H9 (cell line): ENCODE results near the gene RTP2. TPM values are rescaled to one million over a fixed set of nuclear protein-coding genes. Genes with fewer than 3 reads are reported as not detected.

Experiments
- DNase-seq: peaks from one replicate; pipeline ENCODE4 v3.0.0-alpha.2; 2017
- H2AFZ ChIP-seq: one replicate; pipeline ENCODE4 v1.6.1; 2013; ENCODE audit warnings: mild to moderate bottlenecking, low read length, control low read depth, moderate library complexity
- H2AK5ac ChIP-seq: 2 replicates; pipeline ENCODE4 v1.6.1; 2013; ENCODE audit warnings: low read length, control low read depth, mixed read lengths; ENCODE audit not compliant: insufficient read length
- H2BK120ac ChIP-seq: one replicate; pipeline ENCODE4 v1.6.1; 2013; ENCODE audit warnings: low read depth, mild to moderate bottlenecking, low read length, control low read depth, inconsistent platforms; ENCODE audit not compliant: poor library complexity, severe bottlenecking
- H2BK12ac ChIP-seq: 2 replicates; pipeline ENCODE4 v1.6.1; 2013; ENCODE audit warnings: low read length, control low read depth, mixed read lengths, low read depth; ENCODE audit not compliant: insufficient read length
- H2BK15ac ChIP-seq: 2 replicates; pipeline ENCODE4 v1.6.1; 2013; ENCODE audit warnings: low read depth, low read length, control low read depth
- H2BK20ac ChIP-seq: one replicate; pipeline ENCODE4 v1.6.1; 2013; ENCODE audit warnings: low read depth, mild to moderate bottlenecking, low read length, control low read depth, inconsistent platforms; ENCODE audit not compliant: poor library complexity, severe bottlenecking
- H2BK5ac ChIP-seq: 2 replicates; pipeline ENCODE4 v1.6.1; 2013; ENCODE audit warnings: low read length, control low read depth, mixed read lengths; ENCODE audit not compliant: insufficient read length
- H3K14ac ChIP-seq: 2 replicates; pipeline ENCODE4 v1.6.1; 2013; ENCODE audit warnings: low read length, control low read depth; ENCODE audit not compliant: insufficient read depth
- H3K18ac ChIP-seq: 2 replicates; pipeline ENCODE4 v1.6.1; 2013; ENCODE audit warnings: low read depth, mild to moderate bottlenecking, mixed read lengths, low read length, control low read depth; ENCODE audit not compliant: insufficient read length
- H3K23ac ChIP-seq: 2 replicates; pipeline ENCODE4 v1.6.1; 2013; ENCODE audit warnings: low read length, control low read depth, mixed read lengths, low read depth; ENCODE audit not compliant: insufficient read length
- H3K23me2 ChIP-seq: 2 replicates; pipeline ENCODE4 v1.6.1; 2013; ENCODE audit warnings: low read depth, mild to moderate bottlenecking, mixed read lengths, low read length, control low read depth; ENCODE audit not compliant: insufficient read length, poor library complexity, severe bottlenecking
- H3K27ac ChIP-seq: 2 replicates; pipeline ENCODE4 v1.5.1; 2013; ENCODE audit warnings: low read length, control low read depth, mixed read lengths, low read depth; ENCODE audit not compliant: insufficient read length
- H3K27me3 ChIP-seq: 2 replicates; pipeline ENCODE4 v1.6.1; 2013; ENCODE audit warnings: low read length, control low read depth, inconsistent platforms; ENCODE audit not compliant: insufficient read depth
- H3K4ac ChIP-seq: 2 replicates; pipeline ENCODE4 v1.6.1; 2013; ENCODE audit warnings: low read depth, mild to moderate bottlenecking, control low read depth, inconsistent platforms, low read length, moderate library complexity
- H3K4me1 ChIP-seq: 2 replicates; pipeline ENCODE4 v1.6.1; 2013; ENCODE audit warnings: low read length, control low read depth, inconsistent platforms; ENCODE audit not compliant: insufficient read depth
- H3K4me2 ChIP-seq: 2 replicates; pipeline ENCODE4 v1.6.1; 2013; ENCODE audit warnings: low read length, control low read depth, mixed read lengths; ENCODE audit not compliant: insufficient read length, insufficient read depth
- H3K56ac ChIP-seq: 2 replicates; pipeline ENCODE4 v1.6.1; 2013; ENCODE audit warnings: low read depth, mild to moderate bottlenecking, mixed read lengths, low read length, control low read depth; ENCODE audit not compliant: insufficient read length
- H3K79me1 ChIP-seq: 2 replicates; pipeline ENCODE4 v1.6.1; 2013; ENCODE audit warnings: low read depth, mild to moderate bottlenecking, moderate library complexity, low read length, control low read depth, inconsistent platforms; ENCODE audit not compliant: insufficient read depth, poor library complexity, severe bottlenecking
- H3K79me2 ChIP-seq: 2 replicates; pipeline ENCODE4 v1.6.1; 2013; ENCODE audit warnings: low read length, control low read depth, inconsistent platforms; ENCODE audit not compliant: insufficient read depth
- H3K9ac ChIP-seq: 2 replicates; pipeline ENCODE4 v1.6.1; 2013; ENCODE audit warnings: low read length, control low read depth, mixed read lengths; ENCODE audit not compliant: insufficient read length; ENCODE audit errors: extremely low read depth
- H3K9me3 ChIP-seq: one replicate; pipeline ENCODE4 v1.6.1; 2013; ENCODE audit warnings: low read depth, low read length, inconsistent platforms; ENCODE audit not compliant: control insufficient read depth
- H3T11ph ChIP-seq: one replicate; pipeline ENCODE4 v1.6.1; 2013; ENCODE audit warnings: mild to moderate bottlenecking, low read length, control low read depth, inconsistent platforms
- H4K20me1 ChIP-seq: one replicate; pipeline ENCODE4 v1.6.1; 2013; ENCODE audit not compliant: control insufficient read depth, insufficient read length, insufficient read depth
- H4K5ac ChIP-seq: 2 replicates; pipeline ENCODE4 v1.6.1; 2013; ENCODE audit warnings: low read depth, mild to moderate bottlenecking, mixed read lengths, low read length, control low read depth; ENCODE audit not compliant: insufficient read length
- H4K8ac ChIP-seq: replicated peaks from 2 replicates; pipeline ENCODE4 v1.6.1; 2013; ENCODE audit warnings: low read length, control low read depth, mixed read lengths, low read depth; ENCODE audit not compliant: insufficient read length
- H4K91ac ChIP-seq: 2 replicates; pipeline ENCODE4 v1.6.1; 2013; ENCODE audit warnings: low read depth, mild to moderate bottlenecking, moderate library complexity, mixed read lengths, low read length, control low read depth; ENCODE audit not compliant: insufficient read length
- H3K27ac Mint-ChIP-seq, 3 experiments: 2 replicates in 2 of 3; 3 replicates in 1 of 3; pipeline ENCODE4 v1.8.0; 2020 to 2021; ENCODE audit warnings: mixed read lengths in 3 of 3, mild to moderate bottlenecking in 1 of 3, moderate library complexity in 1 of 3
- H3K27me3 Mint-ChIP-seq: 2 replicates; pipeline ENCODE4 v1.8.0; 2021; ENCODE audit warnings: low read depth, mild to moderate bottlenecking, moderate library complexity, mixed read lengths
- H3K36me3 Mint-ChIP-seq, 3 experiments: 2 replicates in 2 of 3; 3 replicates in 1 of 3; pipeline ENCODE4 v1.8.0; 2020 to 2021; ENCODE audit warnings: low read depth in 3 of 3, mixed read lengths in 3 of 3; ENCODE audit not compliant: insufficient read depth in 1 of 3
- H3K4me1 Mint-ChIP-seq, 2 experiments: 2 replicates each; pipeline ENCODE4 v1.8.0; 2020; ENCODE audit warnings: mixed read lengths in 2 of 2
- H3K4me3 Mint-ChIP-seq, 2 experiments: 2 replicates in 1 of 2; 3 replicates in 1 of 2; pipeline ENCODE4 v1.8.0; 2020 to 2021; ENCODE audit warnings: mild to moderate bottlenecking in 2 of 2, mixed read lengths in 2 of 2, moderate library complexity in 1 of 2
- H3K9me3 Mint-ChIP-seq, 2 experiments: 2 replicates in 1 of 2; 3 replicates in 1 of 2; pipeline ENCODE4 v1.8.0; 2020; ENCODE audit warnings: mild to moderate bottlenecking in 2 of 2, mixed read lengths in 2 of 2, moderate library complexity in 1 of 2
- WGBS: extraction: QIAGEN DNeasy Blood & Tissue Kit; methylation state at CpG from one replicate; pipeline ENCODE4 v1.1.7; 2013; ENCODE audit warnings: missing lambda C conversion rate, low lambda C conversion rate, mixed read lengths; ENCODE audit not compliant: insufficient read length; ENCODE audit errors: extremely low coverage; 5-methylcytosine and 5-hydroxymethylcytosine counted together
- total RNA-seq: library from RNA; stranded (reverse); gene quantifications from 2 replicates; pipeline ENCODE4 v1.2.1, GENCODE V29; 2021
- TF ChIP-seq, protein P1 (sequence below): fragments of 200-600 bp; sonication (generic); conservative IDR thresholded peaks from 3 replicates; pipeline ENCODE4 v1.8.0; 2021; ENCODE audit warnings: antibody characterized with exemption, mild to moderate bottlenecking

Gene RTP2
- total RNA-seq, 1 experiment from 2014 or later = not detected

DNA sequence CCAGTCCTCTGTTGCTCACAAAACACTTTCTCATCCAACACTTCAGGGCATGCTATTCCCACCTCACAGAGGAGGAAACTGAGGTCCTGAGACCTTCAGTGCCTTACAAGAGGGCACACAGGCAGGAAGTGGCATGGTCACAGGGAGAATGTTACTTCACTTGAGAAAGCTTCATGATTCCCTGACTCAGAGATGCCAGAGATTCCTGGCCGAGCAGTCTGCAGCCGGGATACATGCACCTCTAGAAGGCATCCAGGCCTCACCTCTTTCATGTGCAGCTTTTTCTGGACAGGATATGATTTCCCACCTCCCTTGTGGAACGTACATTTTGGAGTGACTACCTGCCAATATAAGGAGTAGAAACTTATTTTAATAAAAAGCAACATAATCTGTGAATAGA, 29.3 kb downstream of the RTP2 start:
- no peak overlapping the region for H3K4ac ChIP-seq
- no peak overlapping the region for H2AK5ac ChIP-seq
- Mint-ChIP-seq H3K27me3 (peaks cover 68% of the 10 kb centered on the region), H3K36me3 (no peaks in the 10 kb centered on the region), H3K27ac (no peak overlapping the region), H3K4me1 (peaks cover 11 to 12% of the 10 kb centered on the region in 2 experiments), H3K9me3 (peaks cover 0 to 2% of the 10 kb centered on the region in 2 experiments; a peak in 1 of 5 replicates), H3K4me3 (no peak overlapping the region)
- H3K14ac ChIP-seq = no peak overlapping the region
- H3K9ac ChIP-seq = no peak overlapping the region
- H2BK20ac ChIP-seq = no peak overlapping the region
- no peak overlapping the region for H4K91ac ChIP-seq
- H3K4me1 ChIP-seq = no peaks in the 10 kb centered on the region
- H3K56ac ChIP-seq = no peak overlapping the region
- H4K5ac ChIP-seq = no peak overlapping the region
- no peak overlapping the region for H2BK5ac ChIP-seq
- TF ChIP-seq, protein P1, sequence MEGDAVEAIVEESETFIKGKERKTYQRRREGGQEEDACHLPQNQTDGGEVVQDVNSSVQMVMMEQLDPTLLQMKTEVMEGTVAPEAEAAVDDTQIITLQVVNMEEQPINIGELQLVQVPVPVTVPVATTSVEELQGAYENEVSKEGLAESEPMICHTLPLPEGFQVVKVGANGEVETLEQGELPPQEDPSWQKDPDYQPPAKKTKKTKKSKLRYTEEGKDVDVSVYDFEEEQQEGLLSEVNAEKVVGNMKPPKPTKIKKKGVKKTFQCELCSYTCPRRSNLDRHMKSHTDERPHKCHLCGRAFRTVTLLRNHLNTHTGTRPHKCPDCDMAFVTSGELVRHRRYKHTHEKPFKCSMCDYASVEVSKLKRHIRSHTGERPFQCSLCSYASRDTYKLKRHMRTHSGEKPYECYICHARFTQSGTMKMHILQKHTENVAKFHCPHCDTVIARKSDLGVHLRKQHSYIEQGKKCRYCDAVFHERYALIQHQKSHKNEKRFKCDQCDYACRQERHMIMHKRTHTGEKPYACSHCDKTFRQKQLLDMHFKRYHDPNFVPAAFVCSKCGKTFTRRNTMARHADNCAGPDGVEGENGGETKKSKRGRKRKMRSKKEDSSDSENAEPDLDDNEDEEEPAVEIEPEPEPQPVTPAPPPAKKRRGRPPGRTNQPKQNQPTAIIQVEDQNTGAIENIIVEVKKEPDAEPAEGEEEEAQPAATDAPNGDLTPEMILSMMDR = no peak
- H3K9me3 ChIP-seq = no peaks in the 10 kb centered on the region
- H2BK12ac ChIP-seq = no peak overlapping the region
- H3K4me2 ChIP-seq = no peak overlapping the region
- no peak overlapping the region for H2BK15ac ChIP-seq
- H3K23me2 ChIP-seq = peaks cover 6% of the 10 kb centered on the region
- no peak overlapping the region for H3K23ac ChIP-seq
- no peaks in the 10 kb centered on the region for H3K79me2 ChIP-seq
- no peak overlapping the region for H3K27ac ChIP-seq
- no peak overlapping the region for H4K8ac ChIP-seq
- H3K18ac ChIP-seq = no peak overlapping the region
- no peak overlapping the region for H3T11ph ChIP-seq
- H2AFZ ChIP-seq = no peak overlapping the region
- H4K20me1 ChIP-seq = no peaks in the 10 kb centered on the region
- DNase-seq = no peak
- H2BK120ac ChIP-seq = no peak overlapping the region
- WGBS = no CpG with 5 or more reads among the region's 3 CpGs
- H3K79me1 ChIP-seq = no peaks in the 10 kb centered on the region
- H3K27me3 ChIP-seq = no peaks in the 10 kb centered on the region; the same call in 1 of the 2 replicates
